GM13976 (cell line): ENCODE measurements around the gene PRDX2.

Source experiments
- DNase-seq: peaks from one replicate; pipeline ENCODE4 v3.0.0; 2012; ENCODE audit warnings: low spot score
- CTCF ChIP-seq: IDR thresholded peaks from 2 replicates; pipeline ENCODE4 v1.5.1; 2012; ENCODE audit warnings: borderline replicate concordance, mild to moderate bottlenecking; ENCODE audit not compliant: insufficient read depth; ENCODE audit errors: extremely low read depth, missing control alignments, control extremely low read depth
- in situ Hi-C: fragments of 300-500 bp; cut with MboI; formaldehyde crosslinking; loops from one replicate; pipeline ENCODE4 v1.12.0; 2022; ENCODE audit warnings: low sequenced_read_pairs, mixed read lengths, inconsistent platforms; ENCODE audit not compliant: unreplicated experiment

The PRDX2 gene

DNA sequence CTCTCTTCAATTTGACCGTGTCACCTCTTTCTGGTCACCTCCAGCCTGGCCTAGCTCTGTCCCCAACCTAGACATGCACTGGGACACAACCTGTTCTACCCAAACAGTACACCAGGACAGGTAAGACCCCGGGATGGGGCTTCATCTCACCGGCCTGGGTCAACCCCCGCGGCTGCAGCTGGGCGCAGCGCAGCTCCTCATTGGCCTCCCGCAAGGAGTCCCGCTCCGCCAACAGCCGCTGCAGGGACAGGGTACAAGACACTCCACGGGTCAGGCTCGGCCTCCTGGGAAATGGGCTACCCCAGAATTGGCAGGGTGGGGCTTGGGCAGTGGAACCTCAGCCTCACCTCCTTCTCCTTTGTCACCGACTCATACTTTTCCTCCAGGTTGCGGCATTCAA, 33.9 kb downstream of the PRDX2 start:
- DNase-seq: no peak
- no peak for TF ChIP-seq CTCF
- in situ Hi-C loops: no loop called here

GRCh38 chr19:12767150-12767549, 34.5 kb downstream of the PRDX2 start:
- no peak for TF ChIP-seq CTCF
- in situ Hi-C loops: no loop called here
- no peak for DNase-seq

DNA sequence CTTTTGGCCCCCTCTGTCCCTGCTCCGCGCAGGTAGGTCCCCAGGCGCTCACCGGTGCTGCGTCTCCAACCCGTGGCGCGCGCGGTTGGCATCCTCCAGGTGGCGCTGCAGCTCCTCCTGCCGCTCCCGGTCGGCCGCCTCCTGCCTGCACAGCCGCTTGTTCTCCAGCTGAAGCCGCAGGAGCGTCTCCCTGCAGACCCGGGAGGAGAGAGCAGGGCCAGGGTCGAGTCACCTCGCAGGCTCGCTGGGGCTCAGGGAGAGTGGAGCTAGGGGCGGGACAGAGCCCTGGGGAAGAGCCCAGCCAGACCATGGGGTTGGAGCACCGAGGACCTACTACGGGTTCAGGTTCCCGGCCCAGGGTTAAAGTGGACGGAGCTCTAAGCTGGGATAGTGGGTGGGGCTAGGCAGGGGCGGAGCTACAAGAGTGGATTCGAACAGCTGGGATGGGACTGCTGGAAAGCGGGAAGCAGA, 35.5 kb downstream of the PRDX2 start:
- peak; percentile 97 for TF ChIP-seq CTCF
- in situ Hi-C loops: no loop called here
- DNase-seq: peak; percentile 89

- in situ Hi-C loops: no loop called here
- TF ChIP-seq CTCF: no peak
- no peak for DNase-seq
Observed at GRCh38 chr19:12764698-12765097, 36.9 kb downstream of the PRDX2 start.

GRCh38 chr19:12763100-12763499, 38.5 kb downstream of the PRDX2 start:
- in situ Hi-C loops: no loop called here
- no peak for DNase-seq
- no peak for TF ChIP-seq CTCF

DNA sequence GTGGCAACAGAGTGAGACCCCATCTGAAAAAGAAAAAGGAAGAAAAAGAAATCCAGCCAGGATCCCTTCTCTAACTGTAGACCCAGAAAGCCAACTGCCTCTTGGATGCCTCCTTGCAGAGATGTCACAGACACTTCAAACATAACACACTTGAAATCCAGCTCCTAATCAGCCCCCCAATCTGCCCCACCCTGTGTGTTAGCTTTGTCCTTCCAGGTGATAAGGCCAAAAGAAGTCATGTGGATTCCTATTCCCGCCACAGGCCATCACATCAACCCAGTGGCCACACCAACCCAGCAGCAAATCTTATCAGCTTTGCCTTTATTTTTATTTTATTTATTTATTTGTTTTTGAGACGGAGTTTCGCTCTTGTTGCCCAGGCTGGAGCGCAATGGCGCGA, 41.9 kb downstream of the PRDX2 start:
- TF ChIP-seq CTCF: no peak
- in situ Hi-C loops: no loop called here
- no peak for DNase-seq
